HepG2 (cell line): ENCODE results near the gene SIRPA. TPM values are rescaled to one million over a fixed set of nuclear protein-coding genes. Genes with fewer than 3 reads are reported as not detected.

Experiments used
- ATAC-seq: fragments of 200-7000 bp; cut with Tn5 transposase; 3 replicates; pipeline ENCODE4 v1.9.1; 2020; ENCODE audit warnings: mild to moderate bottlenecking, moderate library complexity
- BruUV-seq: library from RNA; stranded (reverse); fragments of 400-500 nt; replicated peaks from 2 replicates; lab custom pipeline; 2021; lab: Mats Ljungman, UMichigan
- CTCF ChIA-PET: fragments of 300-600 bp; formaldehyde crosslinking; extraction: SDS; loops from one replicate; lab custom pipeline; 2021; ENCODE audit warnings: low total read pairs, inconsistent platforms, low intra/inter-chr PET ratio; lab: Yijun Ruan, JAX
- POLR2A ChIA-PET: fragments of 350-600 bp; sonication (Branson Sonifier 250); formaldehyde crosslinking; loops from one replicate; lab custom pipeline; 2020; ENCODE audit warnings: antibody characterized with exemption, inconsistent platforms; lab: Yijun Ruan, JAX
- DNase-seq: peaks from one replicate; pipeline ENCODE4 v3.0.0-alpha.2; 2015; ENCODE audit warnings: low spot score
- FAIRE-seq: peaks from 3 replicates; lab custom pipeline; 2011; peaks lifted over from hg19 to GRCh38; lab: Jason Lieb, UNC
- H2AFZ ChIP-seq: one replicate; pipeline ENCODE4 v1.6.1; 2011; ENCODE audit warnings: low read length, inconsistent platforms
- H3K27ac ChIP-seq: fragments of 300-600 bp; 3 replicates; pipeline ENCODE4 v1.8.0; 2011; ENCODE audit warnings: mixed run types, mild to moderate bottlenecking, mixed read lengths, low read length, inconsistent platforms; ENCODE audit not compliant: insufficient read depth; ENCODE audit errors: extremely low read length
- H3K27me3 ChIP-seq, 2 experiments: fragments of 200-600 bp in 1 of 2; 2 replicates in 1 of 2; 3 replicates in 1 of 2; pipeline versions ENCODE4 v1.6.0 to v1.8.0; 2011; ENCODE audit warnings: low read length in 2 of 2, mild to moderate bottlenecking in 2 of 2, moderate library complexity in 2 of 2, inconsistent platforms in 1 of 2; ENCODE audit not compliant: insufficient read depth in 2 of 2, control insufficient read depth in 1 of 2
- H3K36me3 ChIP-seq, 2 experiments: fragments of 200-600 bp in 1 of 2; replicated peaks in 1 of 2; 2 replicates in 1 of 2; 3 replicates in 1 of 2; pipeline versions ENCODE4 v1.5.1 to v1.8.0; 2011; ENCODE audit warnings: low read length in 2 of 2, inconsistent platforms in 1 of 2; ENCODE audit not compliant: insufficient read depth in 2 of 2, control insufficient read depth in 1 of 2
- H3K4me1 ChIP-seq: 2 replicates; pipeline ENCODE4 v1.5.1; 2012; ENCODE audit warnings: low read length, inconsistent platforms; ENCODE audit not compliant: insufficient read depth
- H3K4me2 ChIP-seq: 2 replicates; pipeline ENCODE4 v1.6.0; 2011; ENCODE audit warnings: low read depth, low read length, inconsistent platforms
- H3K4me3 ChIP-seq, 3 experiments: fragments of 200-600 bp in 1 of 3; sonication (generic), shearing (Covaris generic) in 1 of 3; replicated peaks in 1 of 3; 2 replicates each; pipeline ENCODE4 v1.5.1; 2011 to 2016; ENCODE audit warnings: low read length in 3 of 3, inconsistent platforms in 2 of 3, low read depth in 2 of 3, mild to moderate bottlenecking in 2 of 3, control low read depth in 1 of 3, mixed read lengths in 1 of 3; ENCODE audit not compliant: insufficient read depth in 1 of 3
- H3K79me2 ChIP-seq: one replicate; pipeline ENCODE4 v1.6.1; 2011; ENCODE audit warnings: low read length, inconsistent platforms; ENCODE audit not compliant: insufficient read depth
- H3K9ac ChIP-seq: 2 replicates; pipeline ENCODE4 v1.6.0; 2011; ENCODE audit warnings: mild to moderate bottlenecking, low read depth, low read length, inconsistent platforms; ENCODE audit not compliant: insufficient read depth
- H3K9me3 ChIP-seq: 2 replicates; pipeline ENCODE4 v1.5.1; 2012; ENCODE audit warnings: mild to moderate bottlenecking, low read length
- H4K20me1 ChIP-seq: 2 replicates; pipeline ENCODE4 v1.6.0; 2011; ENCODE audit warnings: inconsistent platforms, mild to moderate bottlenecking, low read length, moderate library complexity; ENCODE audit not compliant: insufficient read depth
- CEBPB ChIP-seq: IDR thresholded peaks from 2 replicates; pipeline ENCODE4 v1.6.1; 2011; ENCODE audit warnings: low read depth, low read length, improper control_type of control experiment, borderline replicate concordance
- GLI4 ChIP-seq: sonication (generic); formaldehyde crosslinking; IDR thresholded peaks from 2 replicates; pipeline ENCODE4 v1.5.1; 2020; ENCODE audit warnings: missing genetic modification reagents, mild to moderate bottlenecking, moderate library complexity, borderline replicate concordance
- HNRNPK ChIP-seq: fragments of 200-400 bp; formaldehyde crosslinking; IDR thresholded peaks from 2 replicates; pipeline ENCODE4 v1.6.1; 2018; ENCODE audit warnings: low read length, low read depth, moderate library complexity, mild to moderate bottlenecking; ENCODE audit not compliant: poor library complexity, severe bottlenecking
- LCORL ChIP-seq, 2 experiments: fragments of 450-650 bp in 1 of 2; sonication (generic) in 1 of 2; formaldehyde crosslinking in 1 of 2; IDR thresholded peaks; 2 replicates each; pipeline versions ENCODE4 v1.5.0 to v1.6.1; 2017 to 2020; ENCODE audit warnings: antibody characterized with exemption in 1 of 2, missing genetic modification reagents in 1 of 2
- PLRG1 ChIP-seq: fragments of 450-650 bp; conservative IDR thresholded peaks from 2 replicates; pipeline ENCODE4 v1.6.1; 2016
- ZNF230 ChIP-seq: sonication (generic); formaldehyde crosslinking; IDR thresholded peaks from 2 replicates; pipeline ENCODE4 v1.4.0; 2020; ENCODE audit warnings: mild to moderate bottlenecking, missing genetic modification reagents
- ZNF274 ChIP-seq: sonication (generic); formaldehyde crosslinking; IDR thresholded peaks from 2 replicates; pipeline ENCODE4 v1.5.1; 2020; ENCODE audit warnings: mild to moderate bottlenecking, missing genetic modification reagents
- WGBS: methylation state at CpG from one replicate; pipeline ENCODE4 v1.1.6; 2017; ENCODE audit warnings: low lambda C conversion rate; 5-methylcytosine and 5-hydroxymethylcytosine counted together
- in situ Hi-C: cut with HindIII; loops from 2 replicates; pipeline ENCODE4 v1.10.0; 2017; ENCODE audit warnings: low pct_unique_long_range_greater_than_20kb; ENCODE audit not compliant: extremely low pct_ligation_motif_present
- intact Hi-C: fragments of 100-400 bp; cut with micrococcal nuclease; formaldehyde crosslinking; loops from one replicate; pipeline ENCODE4 v1.10.0; 2022; ENCODE audit not compliant: unreplicated experiment
- polyA plus RNA-seq, 8 experiments: library from polyadenylated mRNA; depleted of rRNA in 3 of 8; stranded (reverse) in 7 of 8; unstranded in 1 of 8; fragments of >200 nt; fragmentation: Illumina TruSeq in 4 of 8; extraction: Trizol in 4 of 8; gene quantifications; 2 replicates each; pipeline versions ENCODE4 v1.2.1 to v1.2.3, GENCODE V29; 2011 to 2016; ENCODE audit warnings: low read depth in 4 of 8, missing spikeins in 1 of 8, mixed read lengths in 1 of 8; ENCODE audit not compliant: insufficient read depth in 1 of 8
- total RNA-seq, 5 experiments: library from RNA; depleted of rRNA; stranded (reverse); fragments of >200 nt; fragmentation: Illumina TruSeq; extraction: Trizol; gene quantifications; 2 replicates each; pipeline ENCODE4 v1.2.3, GENCODE V29; 2016; ENCODE audit warnings: low read depth in 1 of 5

SIRPA gene
- total and polyA plus RNA-seq, 2 of the 13 experiments (the other 11 are each of a cell fraction or from before 2014, with no cell fraction given), result 7.2 to 17.6 TPM

- H3K36me3 ChIP-seq, result no peaks in the 10 kb centered on the region
- H3K27me3 ChIP-seq, result peaks cover 15 to 37% of the 10 kb centered on the region in 2 experiments; a peak in 4 of 5 replicates
- no peak overlapping the region for H3K4me2 ChIP-seq
- H4K20me1 ChIP-seq, result no peaks in the 10 kb centered on the region
- intact Hi-C loops (loop anchor here (5.0 kb wide), 1 partner anchor 42 kb away; no protein-coding TSS in a partner anchor), in situ Hi-C loops (no loop called here)
- ChIA-PET CTCF (no interaction called here), POLR2A (no interaction called here)
- BruUV-seq, result no TSS peak
- H3K4me3 ChIP-seq, result no peak overlapping the region
- DNase-seq (no peak), ATAC-seq (no peak), FAIRE-seq (no peak)
- H3K27ac ChIP-seq, result no peak overlapping the region
- TF ChIP-seq LCORL (IDR thresholded peaks at IDR 0.05) (0 out of 2 replicates have a peak, but pooled peaks have one; percentile 7), LCORL (CRISPR knock-in tag; IDR thresholded peaks at IDR 0.05) (no peak), PLRG1 (peak; percentile 89; the same call in 1 of the 2 replicates), ZNF230 (CRISPR knock-in tag) (no peak), HNRNPK (peak; percentile 48), GLI4 (CRISPR knock-in tag) (no peak)
- no peaks in the 10 kb centered on the region for H3K9me3 ChIP-seq
- 32% methylated on average over 6 of the region's 6 CpGs for WGBS
- no peak overlapping the region for H2AFZ ChIP-seq
- no peak overlapping the region for H3K9ac ChIP-seq
- H3K4me1 ChIP-seq, result peaks cover 42% of the 10 kb centered on the region
- H3K79me2 ChIP-seq, result no peaks in the 10 kb centered on the region
Measured at GRCh38 chr20:1944345-1945091, 49.3 kb downstream of the SIRPA start.

GRCh38 chr20:1945134-1945618 lies 50.0 kb downstream of the SIRPA start:
- Histone ChIP-seq H3K27ac (no peak overlapping the region), H4K20me1 (no peaks in the 10 kb centered on the region), H3K4me1 (peaks cover 42% of the 10 kb centered on the region), H3K36me3 (no peaks in the 10 kb centered on the region), H3K9me3 (no peaks in the 10 kb centered on the region), H2AFZ (no peak overlapping the region), H3K4me3 (no peak overlapping the region), H3K27me3 (peaks cover 15 to 39% of the 10 kb centered on the region in 2 experiments; a peak in 4 of 5 replicates), H3K79me2 (no peaks in the 10 kb centered on the region), H3K9ac (no peak overlapping the region), H3K4me2 (no peak overlapping the region)
- 9% methylated on average over 7 of the region's 9 CpGs for WGBS
- TF ChIP-seq CEBPB (peak; percentile 77), ZNF274 (CRISPR knock-in tag) (no peak)
- POLR2A ChIA-PET, result no interaction called here
- in situ Hi-C loops (no loop called here), intact Hi-C loops (loop anchor here (5.0 kb wide), 1 partner anchor 43 kb away; no protein-coding TSS in a partner anchor)
- CTCF ChIA-PET, result no interaction called here
- DNase-seq (no peak), FAIRE-seq (no peak), ATAC-seq (no peak)
- BruUV-seq, result no TSS peak
